HS-5 (cell line): Measurements from ENCODE around the gene RORB.

Experiments used
- DNase-seq: peaks from one replicate; pipeline ENCODE4 v3.0.0-alpha.2; 2012; ENCODE audit warnings: low read depth

RORB gene

GRCh38 chr9:74598874-74599273 lies 101.7 kb downstream of the RORB start:
- no peak for DNase-seq

GRCh38 chr9:74609671-74610405 lies 112.7 kb downstream of the RORB start:
- no peak for DNase-seq

- DNase-seq = no peak
Measured at GRCh38 chr9:74610523-74611061, 113.5 kb downstream of the RORB start.

GRCh38 chr9:74630228-74630627 lies 133.1 kb downstream of the RORB start:
- no peak for DNase-seq

GRCh38 chr9:74639112-74639511 lies 142.0 kb downstream of the RORB start:
- DNase-seq = no peak

GRCh38 chr9:74642376-74642775 lies 145.2 kb downstream of the RORB start:
- no peak for DNase-seq

GRCh38 chr9:74643303-74643923 lies 146.3 kb downstream of the RORB start:
- no peak for DNase-seq

- DNase-seq = no peak
Measured at GRCh38 chr9:74644023-74644422, 146.9 kb downstream of the RORB start.

- peak; percentile 9 for DNase-seq
Measured at GRCh38 chr9:74645007-74645639, 148.0 kb downstream of the RORB start.

- no peak for DNase-seq
Measured at GRCh38 chr9:74653410-74654080, 156.4 kb downstream of the RORB start.

GRCh38 chr9:74662674-74663073 lies 165.5 kb downstream of the RORB start:
- no peak for DNase-seq

GRCh38 chr9:74663439-74663838 lies 166.3 kb downstream of the RORB start:
- DNase-seq = no peak

- DNase-seq = no peak
Measured at GRCh38 chr9:74666625-74667316, 169.6 kb downstream of the RORB start.

- DNase-seq = no peak
Measured at GRCh38 chr9:74672237-74672636, 175.1 kb downstream of the RORB start.

- no peak for DNase-seq
Measured at GRCh38 chr9:74674077-74674476, 176.9 kb downstream of the RORB start.

- DNase-seq = no peak
Measured at GRCh38 chr9:74681906-74682305, 184.8 kb downstream of the RORB start.

- no peak for DNase-seq
Measured at GRCh38 chr9:74683322-74683721, 186.2 kb downstream of the RORB start.

- no peak for DNase-seq
Measured at GRCh38 chr9:74691058-74691457, 193.9 kb downstream of the RORB start.

- no peak for DNase-seq
Measured at GRCh38 chr9:74696520-74696919, 199.4 kb downstream of the RORB start.

- no peak for DNase-seq
Measured at GRCh38 chr9:74697535-74697934, 200.4 kb downstream of the RORB start.

- DNase-seq = no peak
Measured at GRCh38 chr9:74711341-74711740, 214.2 kb downstream of the RORB start.

- no peak for DNase-seq
Measured at GRCh38 chr9:74718709-74719108, 221.6 kb downstream of the RORB start.
